ENCODE measurements around the gene EEF1B2.
"Not testable (repeated sequence)": the region's sequence is repeated elsewhere in the genome, so short reads cannot be mapped to it uniquely, and the experiment has no call there.

Gene EEF1B2

GRCh38 chr2:206159346-206160124 is at the start of gene EEF1B2, which contains the start of gene NDUFS1:
EEF1B2 (plus strand) TSS chr2:206159895; CDS start chr2:206159980, 85 bp downstream.
NDUFS1 (minus strand) TSS chr2:206159444; CDS start chr2:206153678, 5,766 bp downstream.
- peak; percentile 97 for DNase-seq (ENCODE audit: low read depth, low spot score)

GRCh38 chr2:206112108-206112507 is 47.6 kb upstream of the EEF1B2 start:
- DNase-seq (ENCODE audit: low read depth, low spot score) = no peak

GRCh38 chr2:206112846-206113547 is 46.7 kb upstream of the EEF1B2 start:
- no peak for DNase-seq (ENCODE audit: low read depth, low spot score)

GRCh38 chr2:206115026-206115578 is 44.6 kb upstream of the EEF1B2 start:
- DNase-seq (ENCODE audit: low read depth, low spot score) = no peak

GRCh38 chr2:206116278-206116677 is 43.4 kb upstream of the EEF1B2 start:
- DNase-seq (ENCODE audit: low read depth, low spot score) = no peak

- DNase-seq (ENCODE audit: low read depth, low spot score) = not testable (repeated sequence)
Measured at GRCh38 chr2:206122569-206122968, 37.1 kb upstream of the EEF1B2 start.

- DNase-seq (ENCODE audit: low read depth, low spot score) = no peak
Measured at GRCh38 chr2:206125901-206126300, 33.8 kb upstream of the EEF1B2 start.

- DNase-seq (ENCODE audit: low read depth, low spot score) = no peak
Measured at GRCh38 chr2:206127656-206128055, 32.0 kb upstream of the EEF1B2 start.

- no peak for DNase-seq (ENCODE audit: low read depth, low spot score)
Measured at GRCh38 chr2:206143451-206143850, 16.2 kb upstream of the EEF1B2 start.

- no peak for DNase-seq (ENCODE audit: low read depth, low spot score)
Measured at GRCh38 chr2:206144383-206144782, 15.3 kb upstream of the EEF1B2 start.

GRCh38 chr2:206145665-206146064 is 14.0 kb upstream of the EEF1B2 start:
- DNase-seq (ENCODE audit: low read depth, low spot score) = no peak

- DNase-seq (ENCODE audit: low read depth, low spot score) = no peak
Measured at GRCh38 chr2:206149330-206149729, 10.4 kb upstream of the EEF1B2 start.

GRCh38 chr2:206150168-206150567 is 9.5 kb upstream of the EEF1B2 start:
- DNase-seq (ENCODE audit: low read depth, low spot score) = no peak

GRCh38 chr2:206150631-206151030 is 9.1 kb upstream of the EEF1B2 start:
- DNase-seq (ENCODE audit: low read depth, low spot score) = no peak

GRCh38 chr2:206154197-206154596 is 5.5 kb upstream of the EEF1B2 start:
- DNase-seq (ENCODE audit: low read depth, low spot score) = no peak

- DNase-seq (ENCODE audit: low read depth, low spot score) = not testable (repeated sequence)
Measured at GRCh38 chr2:206157014-206157413, 2.7 kb upstream of the EEF1B2 start.

GRCh38 chr2:206158563-206159345 is 941 bp upstream of the EEF1B2 start:
- DNase-seq (ENCODE audit: low read depth, low spot score) = no peak

- DNase-seq (ENCODE audit: low read depth, low spot score) = no peak
Measured at GRCh38 chr2:206160125-206160806, 571 bp downstream of the EEF1B2 start.

- DNase-seq (ENCODE audit: low read depth, low spot score) = no peak
Measured at GRCh38 chr2:206160807-206161179, 1.1 kb downstream of the EEF1B2 start.

- not testable (repeated sequence) for DNase-seq (ENCODE audit: low read depth, low spot score)
Measured at GRCh38 chr2:206162401-206162800, 2.7 kb downstream of the EEF1B2 start.

GRCh38 chr2:206163251-206163880 is 3.7 kb downstream of the EEF1B2 start:
- no peak for DNase-seq (ENCODE audit: low read depth, low spot score)
